Effector memory CD4-positive, alpha-beta T cell (primary cell): ENCODE results near the gene PDIA5.

Experiments used
- DNase-seq, 3 donors: peaks; one replicate each; pipeline ENCODE4 v3.0.0-alpha.2; 2020
- H3K27ac ChIP-seq: 2 replicates; pipeline ENCODE4 v1.7.0; 2013; ENCODE audit warnings: mild to moderate bottlenecking, low read length, moderate library complexity; ENCODE audit not compliant: insufficient read depth, poor library complexity, severe bottlenecking
- H3K27me3 ChIP-seq: replicated peaks from 2 replicates; pipeline ENCODE4 v1.7.0; 2013; ENCODE audit warnings: mild to moderate bottlenecking, low read length; ENCODE audit not compliant: insufficient read depth, control insufficient read depth, poor library complexity, severe bottlenecking
- H3K36me3 ChIP-seq: 2 replicates; pipeline ENCODE4 v1.7.0; 2013; ENCODE audit warnings: mild to moderate bottlenecking, low read length, moderate library complexity; ENCODE audit not compliant: control insufficient read depth, insufficient read depth
- H3K4me1 ChIP-seq: 2 replicates; pipeline ENCODE4 v1.7.0; 2013; ENCODE audit warnings: low read length, mild to moderate bottlenecking; ENCODE audit not compliant: control insufficient read depth, insufficient read depth, poor library complexity, severe bottlenecking
- H3K4me3 ChIP-seq: 2 replicates; pipeline ENCODE4 v1.7.0; 2013; ENCODE audit warnings: low read length, low read depth, mild to moderate bottlenecking; ENCODE audit not compliant: insufficient read depth, poor library complexity, severe bottlenecking
- H3K9me3 ChIP-seq: 2 replicates; pipeline ENCODE4 v1.7.0; 2013; ENCODE audit warnings: mild to moderate bottlenecking, low read length, moderate library complexity; ENCODE audit not compliant: control insufficient read depth

The PDIA5 gene

DNA sequence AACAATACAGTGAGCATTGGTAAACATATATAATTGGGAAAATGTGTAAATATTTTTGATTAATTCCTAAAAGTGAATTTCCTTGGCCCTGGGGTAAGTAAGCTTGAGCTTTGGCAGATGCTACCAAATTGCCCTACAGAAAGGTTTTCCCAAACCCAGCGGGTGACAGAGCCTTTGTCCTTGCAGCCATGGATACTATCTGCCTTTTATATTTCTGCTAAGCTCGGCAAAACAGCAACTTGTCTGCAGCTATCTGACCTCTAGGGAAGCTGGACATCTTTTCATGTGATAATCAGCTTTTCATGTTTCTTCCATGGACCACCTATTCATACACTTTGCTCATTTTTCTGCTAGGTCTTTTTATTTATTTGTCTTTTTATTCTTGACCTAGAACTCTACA, 70.2 kb downstream of the PDIA5 start:
- peaks cover 2% of the 10 kb centered on the region for H3K36me3 ChIP-seq
- H3K4me3 ChIP-seq, result no peak overlapping the region
- no peak for DNase-seq
- H3K4me1 ChIP-seq, result no peaks in the 10 kb centered on the region
- no peak overlapping the region for H3K27ac ChIP-seq
- H3K27me3 ChIP-seq, result no peaks in the 10 kb centered on the region
- H3K9me3 ChIP-seq, result no peaks in the 10 kb centered on the region

DNA sequence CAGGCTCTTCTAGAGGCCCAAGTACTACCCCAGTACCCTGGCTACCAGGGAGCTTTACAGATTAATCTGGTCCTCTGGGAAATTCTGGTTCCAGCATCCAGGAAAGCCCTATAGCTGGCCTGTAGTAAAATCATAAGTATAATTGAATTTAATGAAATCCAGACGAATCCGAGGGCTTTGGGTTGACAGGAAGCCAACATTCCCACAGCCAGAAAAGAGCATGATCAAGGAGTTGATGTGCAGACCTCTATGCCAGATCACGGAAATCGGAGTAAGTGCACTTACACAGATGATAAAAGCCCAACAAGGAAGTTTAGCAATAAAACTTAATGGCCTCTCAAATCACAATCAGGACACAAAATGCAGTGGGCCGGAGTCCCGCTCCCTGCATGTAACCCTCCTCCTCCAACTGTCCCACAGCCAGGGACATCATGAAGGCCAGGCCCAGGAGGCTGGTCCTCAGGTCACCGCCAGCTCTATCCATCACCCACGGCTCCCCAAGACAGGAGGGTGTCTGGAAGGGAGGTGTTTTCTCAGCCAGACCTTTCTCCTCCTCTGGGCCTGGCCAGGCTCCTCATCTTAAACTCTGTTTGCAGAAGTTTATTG, 72.1 kb downstream of the PDIA5 start:
- H3K4me3 ChIP-seq, result no peak overlapping the region

DNA sequence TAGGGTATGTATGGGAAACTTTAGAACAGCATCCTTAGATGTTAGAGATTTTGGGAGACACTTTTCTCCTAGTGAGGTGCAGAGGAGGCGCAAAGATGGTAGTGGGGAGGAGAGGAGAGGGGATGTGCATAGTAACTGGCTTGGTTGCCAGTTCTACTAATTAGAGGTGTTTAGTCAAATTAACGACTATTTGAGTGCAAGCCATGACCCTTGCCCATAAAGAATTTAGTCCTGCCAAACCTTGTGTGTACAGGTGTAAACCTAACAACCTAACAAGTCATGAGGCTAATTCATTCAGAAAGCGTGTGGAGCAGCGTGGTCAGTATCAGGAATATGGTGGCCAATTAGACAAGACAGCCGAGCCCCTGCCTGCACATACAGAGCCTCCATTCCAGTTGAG, 72.7 kb downstream of the PDIA5 start:
- Histone ChIP-seq H3K27ac (no peak overlapping the region), H3K36me3 (no peaks in the 10 kb centered on the region), H3K27me3 (no peaks in the 10 kb centered on the region), H3K4me3 (no peak overlapping the region), H3K4me1 (no peaks in the 10 kb centered on the region), H3K9me3 (no peaks in the 10 kb centered on the region)
- no peak for DNase-seq

More for the DNA sequence above, 72.1 kb downstream of the PDIA5 start:
- Histone ChIP-seq H3K27ac (no peak overlapping the region), H3K27me3 (no peaks in the 10 kb centered on the region), H3K36me3 (no peaks in the 10 kb centered on the region), H3K9me3 (no peaks in the 10 kb centered on the region), H3K4me1 (no peaks in the 10 kb centered on the region)
- no peak for DNase-seq

DNA sequence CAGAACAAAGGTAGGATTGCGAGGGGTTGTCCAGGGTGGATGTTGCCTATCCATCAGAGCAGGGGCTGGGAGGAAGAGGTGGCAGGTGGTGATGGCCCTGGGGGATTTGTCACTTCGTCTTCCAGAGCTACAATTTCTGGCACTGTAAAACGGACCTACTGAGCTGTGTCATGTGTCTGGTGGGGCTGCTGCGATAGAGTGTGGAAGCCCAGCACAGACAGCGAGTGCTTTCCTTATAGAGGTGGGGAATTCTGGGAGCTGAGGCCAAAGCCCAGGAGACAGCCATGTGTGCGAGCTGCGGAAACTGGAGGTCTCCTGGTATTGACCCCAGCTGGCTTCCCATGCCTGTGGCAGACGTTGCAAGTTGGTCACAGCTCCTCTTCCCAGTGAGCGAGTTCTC, 73.7 kb downstream of the PDIA5 start:
- H3K9me3 ChIP-seq, result no peaks in the 10 kb centered on the region
- H3K27me3 ChIP-seq, result no peaks in the 10 kb centered on the region
- no peaks in the 10 kb centered on the region for H3K4me1 ChIP-seq
- H3K4me3 ChIP-seq, result no peak overlapping the region
- no peaks in the 10 kb centered on the region for H3K36me3 ChIP-seq
- DNase-seq, result no peak
- H3K27ac ChIP-seq, result no peak overlapping the region

DNA sequence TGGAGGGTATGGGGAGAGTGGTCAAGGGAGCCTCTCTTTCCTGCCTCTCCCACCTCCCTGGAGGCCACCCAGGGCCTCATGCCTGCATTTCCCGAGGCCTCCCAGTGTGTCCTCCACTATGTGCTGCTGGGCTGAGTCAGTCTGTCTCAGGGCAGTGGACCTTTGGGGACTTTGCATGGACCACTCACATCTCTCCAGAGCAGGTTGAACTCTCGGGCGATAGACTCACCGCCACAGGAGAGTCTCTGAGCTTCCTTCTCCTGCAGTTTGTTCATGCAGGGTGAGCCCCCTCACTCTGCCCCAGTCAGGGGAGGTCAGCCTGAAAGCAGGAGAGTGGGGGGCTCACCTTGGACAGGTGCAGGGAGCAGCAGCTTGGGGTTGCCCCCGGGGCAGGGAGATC, 74.5 kb downstream of the PDIA5 start:
- no peaks in the 10 kb centered on the region for H3K36me3 ChIP-seq
- H3K27me3 ChIP-seq, result no peaks in the 10 kb centered on the region
- H3K4me1 ChIP-seq, result no peaks in the 10 kb centered on the region
- H3K9me3 ChIP-seq, result no peaks in the 10 kb centered on the region
- H3K27ac ChIP-seq, result no peak overlapping the region
- DNase-seq, result no peak
- no peak overlapping the region for H3K4me3 ChIP-seq

DNA sequence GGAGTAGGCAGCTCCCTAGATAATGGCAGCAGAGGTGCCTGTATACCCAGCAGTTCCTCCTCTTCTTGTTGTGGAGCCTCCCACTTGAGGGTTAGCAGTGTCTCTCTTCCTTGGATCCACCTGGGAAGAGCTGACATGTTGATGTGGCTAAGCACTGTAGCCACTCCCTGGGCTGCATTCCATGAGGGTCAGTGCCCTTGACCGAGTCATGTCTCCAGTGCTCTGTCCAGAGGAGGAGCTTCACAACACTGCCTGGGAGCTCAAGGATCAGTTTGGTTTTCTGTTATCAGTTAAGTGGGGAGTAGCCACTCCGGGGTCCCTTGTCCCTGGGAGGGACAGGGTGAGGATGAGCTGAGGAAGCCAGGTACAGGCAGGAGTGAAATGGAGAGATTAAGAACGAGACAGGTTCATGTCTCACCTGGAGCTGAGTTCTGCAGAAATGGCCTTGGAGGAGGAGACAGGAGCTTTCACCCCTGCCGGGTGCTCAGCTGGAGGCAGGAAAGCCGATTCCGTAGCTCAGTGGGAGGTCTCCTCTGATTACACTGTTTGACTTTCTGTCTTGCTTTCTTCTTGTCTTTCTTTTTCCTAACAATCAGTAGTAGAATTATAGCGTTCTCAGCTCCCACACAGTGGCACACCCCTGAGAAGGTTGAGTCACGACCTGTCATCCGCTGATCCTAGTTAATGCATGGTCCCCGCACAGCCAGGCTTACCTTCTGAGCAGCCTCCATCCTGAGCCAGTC, 77.0 kb downstream of the PDIA5 start:
- DNase-seq, result no peak

DNA sequence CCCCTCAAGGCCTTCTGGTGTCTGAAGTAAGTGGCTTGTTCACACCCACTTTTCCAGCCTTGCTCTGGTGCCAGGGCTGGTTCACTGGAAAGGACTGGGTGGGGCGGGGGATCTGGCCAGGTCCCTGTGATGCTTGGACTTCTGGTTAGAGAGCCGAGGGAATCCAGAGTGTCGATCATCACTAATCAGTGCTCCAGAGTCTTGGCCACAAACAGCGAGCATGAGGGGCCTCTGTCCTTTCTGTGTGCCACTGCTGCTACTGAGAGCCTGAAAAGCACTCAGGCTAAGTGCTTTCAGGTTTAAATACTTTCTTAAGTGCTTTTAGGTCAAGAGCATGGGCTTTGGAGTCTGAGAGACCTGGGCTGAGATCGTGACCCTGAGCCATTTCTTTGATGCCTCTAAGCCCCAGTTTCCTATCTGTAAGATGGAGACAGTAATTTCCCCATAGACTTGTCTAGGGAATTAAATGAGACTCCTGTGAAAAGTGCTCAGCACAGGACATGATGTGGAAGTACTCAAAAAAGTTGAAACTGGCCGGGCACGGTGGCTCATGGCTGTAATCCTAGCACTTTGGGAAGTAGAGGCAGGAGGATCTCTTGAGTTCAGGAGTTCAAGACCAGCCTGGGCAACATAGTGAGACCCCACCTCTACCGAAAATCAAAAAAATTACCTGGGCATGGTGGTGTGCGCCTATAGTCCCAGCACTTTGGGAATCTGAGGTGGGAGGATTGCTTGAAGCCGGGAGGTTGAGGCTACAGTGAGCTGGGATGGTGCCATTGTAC, 81.1 kb downstream of the PDIA5 start:
- Histone ChIP-seq H3K4me3 (no peak overlapping the region), H3K9me3 (peaks cover 6% of the 10 kb centered on the region), H3K36me3 (no peaks in the 10 kb centered on the region), H3K4me1 (no peaks in the 10 kb centered on the region), H3K27me3 (no peaks in the 10 kb centered on the region), H3K27ac (no peak overlapping the region)
- DNase-seq, result no peak

More for the DNA sequence above, 77.0 kb downstream of the PDIA5 start:
- H3K36me3 ChIP-seq, result no peaks in the 10 kb centered on the region
- no peaks in the 10 kb centered on the region for H3K9me3 ChIP-seq
- H3K4me3 ChIP-seq, result no peak overlapping the region
- H3K27ac ChIP-seq, result no peak overlapping the region
- no peaks in the 10 kb centered on the region for H3K4me1 ChIP-seq
- no peaks in the 10 kb centered on the region for H3K27me3 ChIP-seq

DNA sequence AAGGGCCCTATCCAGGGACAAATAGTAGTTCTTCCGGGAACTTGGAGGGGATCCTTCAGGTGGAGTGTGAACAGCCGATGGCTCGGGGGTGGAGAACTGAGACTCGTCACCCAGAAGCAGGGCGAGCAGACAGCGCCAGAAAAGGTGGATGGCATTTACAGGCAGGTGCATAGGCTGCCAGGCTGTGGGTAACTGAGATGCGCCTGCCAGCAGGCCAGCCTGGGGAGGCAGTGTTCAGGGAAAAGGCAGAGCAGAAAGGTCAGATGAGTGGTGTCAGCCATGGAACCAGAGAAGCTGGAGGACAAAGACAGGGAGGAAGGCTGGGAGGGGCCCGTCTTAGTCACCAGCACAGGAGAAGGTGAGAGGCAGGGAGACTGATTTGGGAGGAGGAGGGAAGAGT, 81.9 kb downstream of the PDIA5 start:
- Histone ChIP-seq H3K27ac (no peak overlapping the region), H3K4me1 (no peaks in the 10 kb centered on the region), H3K27me3 (no peaks in the 10 kb centered on the region), H3K9me3 (peaks cover 6% of the 10 kb centered on the region), H3K4me3 (no peak overlapping the region), H3K36me3 (no peaks in the 10 kb centered on the region)
- DNase-seq, result no peak

DNA sequence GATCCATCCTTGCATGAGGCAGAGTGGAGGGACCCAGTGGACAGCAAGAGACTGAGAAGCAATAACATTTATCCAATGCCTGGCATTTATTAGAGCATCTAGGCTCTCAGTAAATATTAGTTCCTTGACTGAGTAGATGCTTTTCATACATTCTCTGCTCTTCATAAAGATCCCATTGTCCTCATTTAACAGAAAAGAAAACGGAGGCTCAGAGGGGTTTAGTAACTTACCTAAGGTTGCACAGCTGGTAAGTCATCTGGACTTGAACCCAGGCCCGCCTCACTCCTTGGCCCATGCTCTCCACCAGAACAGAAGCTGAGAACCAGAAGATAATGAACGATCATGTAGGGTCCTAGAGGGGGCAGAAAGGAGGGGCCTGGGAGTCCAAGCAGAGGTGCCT, 82.7 kb downstream of the PDIA5 start:
- Histone ChIP-seq H3K27me3 (no peaks in the 10 kb centered on the region), H3K9me3 (peaks cover 6% of the 10 kb centered on the region), H3K36me3 (no peaks in the 10 kb centered on the region), H3K27ac (no peak overlapping the region), H3K4me1 (no peaks in the 10 kb centered on the region), H3K4me3 (no peak overlapping the region)
- DNase-seq, result no peak
